GM20431 (cell line): Measurements from ENCODE around the gene CCDC175.

Experiments
- in situ Hi-C: fragments of 300-500 bp; cut with MseI, MboI; formaldehyde crosslinking; loops from one replicate; pipeline ENCODE4 v1.15.0; 2020; ENCODE audit warnings: low sequenced_read_pairs; ENCODE audit not compliant: unreplicated experiment

CCDC175 gene

GRCh38 chr14:59543873-59544272, 32.7 kb downstream of the CCDC175 start:
- in situ Hi-C loops: no loop called here

GRCh38 chr14:59541731-59542130, 34.9 kb downstream of the CCDC175 start:
- in situ Hi-C loops: no loop called here

- in situ Hi-C loops: no loop called here
Observed at GRCh38 chr14:59540852-59541251, 35.8 kb downstream of the CCDC175 start.

- in situ Hi-C loops: no loop called here
Observed at GRCh38 chr14:59538936-59539335, 37.7 kb downstream of the CCDC175 start.

- in situ Hi-C loops: no loop called here
Observed at GRCh38 chr14:59537476-59537875, 39.1 kb downstream of the CCDC175 start.

- in situ Hi-C loops: no loop called here
Observed at GRCh38 chr14:59534361-59534987, 42.1 kb downstream of the CCDC175 start.

- in situ Hi-C loops: no loop called here
Observed at GRCh38 chr14:59532419-59532818, 44.2 kb downstream of the CCDC175 start.

GRCh38 chr14:59530349-59530748, 46.3 kb downstream of the CCDC175 start:
- in situ Hi-C loops: no loop called here

GRCh38 chr14:59529189-59529588, 47.4 kb downstream of the CCDC175 start:
- in situ Hi-C loops: no loop called here

- in situ Hi-C loops: no loop called here
Observed at GRCh38 chr14:59520224-59520623, 56.4 kb downstream of the CCDC175 start.

- in situ Hi-C loops: no loop called here
Observed at GRCh38 chr14:59511916-59512575, 64.6 kb downstream of the CCDC175 start.

GRCh38 chr14:59510966-59511365, 65.6 kb downstream of the CCDC175 start:
- in situ Hi-C loops: no loop called here

- in situ Hi-C loops: no loop called here
Observed at GRCh38 chr14:59510001-59510400, 66.6 kb downstream of the CCDC175 start.

GRCh38 chr14:59509101-59509500, 67.5 kb downstream of the CCDC175 start:
- in situ Hi-C loops: no loop called here

GRCh38 chr14:59507752-59508103, 68.9 kb downstream of the CCDC175 start:
- in situ Hi-C loops: no loop called here

GRCh38 chr14:59507063-59507751, 69.4 kb downstream of the CCDC175 start:
- in situ Hi-C loops: no loop called here

GRCh38 chr14:59503256-59503655, 73.4 kb downstream of the CCDC175 start:
- in situ Hi-C loops: no loop called here

- in situ Hi-C loops: no loop called here
Observed at GRCh38 chr14:59500732-59501131, 75.9 kb downstream of the CCDC175 start.

GRCh38 chr14:59492384-59492783, 84.2 kb downstream of the CCDC175 start:
- in situ Hi-C loops: no loop called here

- in situ Hi-C loops: no loop called here
Observed at GRCh38 chr14:59490756-59491155, 85.9 kb downstream of the CCDC175 start.

- in situ Hi-C loops: no loop called here
Observed at GRCh38 chr14:59484639-59485175, 91.9 kb downstream of the CCDC175 start.
